Cardiac fibroblast (primary cell): ENCODE measurements around the gene ATF7IP.

ENCODE experiments used
- DNase-seq, 2 donors: peaks; one replicate each; pipeline versions ENCODE4 v3.0.0 to v3.0.0-alpha.2; 2010; ENCODE audit warnings: low read depth in 2 of 2
- H3K4me3 ChIP-seq, 2 donors: replicated peaks in 1 of 2; 1 replicate in 1 of 2; 2 replicates in 1 of 2; pipeline ENCODE4 v1.5.1; 2011; ENCODE audit warnings: low read depth in 2 of 2, low read length in 2 of 2, mild to moderate bottlenecking in 2 of 2, moderate library complexity in 1 of 2
- TF ChIP-seq, protein P1 (sequence below): IDR thresholded peaks from one replicate; pipeline ENCODE4 v1.5.1; 2011; ENCODE audit warnings: low read depth, mild to moderate bottlenecking, low read length, inconsistent platforms

ATF7IP gene

GRCh38 chr12:14418451-14418890, 53.0 kb downstream of the ATF7IP start:
- TF ChIP-seq, protein P1, sequence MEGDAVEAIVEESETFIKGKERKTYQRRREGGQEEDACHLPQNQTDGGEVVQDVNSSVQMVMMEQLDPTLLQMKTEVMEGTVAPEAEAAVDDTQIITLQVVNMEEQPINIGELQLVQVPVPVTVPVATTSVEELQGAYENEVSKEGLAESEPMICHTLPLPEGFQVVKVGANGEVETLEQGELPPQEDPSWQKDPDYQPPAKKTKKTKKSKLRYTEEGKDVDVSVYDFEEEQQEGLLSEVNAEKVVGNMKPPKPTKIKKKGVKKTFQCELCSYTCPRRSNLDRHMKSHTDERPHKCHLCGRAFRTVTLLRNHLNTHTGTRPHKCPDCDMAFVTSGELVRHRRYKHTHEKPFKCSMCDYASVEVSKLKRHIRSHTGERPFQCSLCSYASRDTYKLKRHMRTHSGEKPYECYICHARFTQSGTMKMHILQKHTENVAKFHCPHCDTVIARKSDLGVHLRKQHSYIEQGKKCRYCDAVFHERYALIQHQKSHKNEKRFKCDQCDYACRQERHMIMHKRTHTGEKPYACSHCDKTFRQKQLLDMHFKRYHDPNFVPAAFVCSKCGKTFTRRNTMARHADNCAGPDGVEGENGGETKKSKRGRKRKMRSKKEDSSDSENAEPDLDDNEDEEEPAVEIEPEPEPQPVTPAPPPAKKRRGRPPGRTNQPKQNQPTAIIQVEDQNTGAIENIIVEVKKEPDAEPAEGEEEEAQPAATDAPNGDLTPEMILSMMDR = peak; percentile 32
- H3K4me3 ChIP-seq = no peak overlapping the region
- DNase-seq = peak; percentile 50 to 58

DNA sequence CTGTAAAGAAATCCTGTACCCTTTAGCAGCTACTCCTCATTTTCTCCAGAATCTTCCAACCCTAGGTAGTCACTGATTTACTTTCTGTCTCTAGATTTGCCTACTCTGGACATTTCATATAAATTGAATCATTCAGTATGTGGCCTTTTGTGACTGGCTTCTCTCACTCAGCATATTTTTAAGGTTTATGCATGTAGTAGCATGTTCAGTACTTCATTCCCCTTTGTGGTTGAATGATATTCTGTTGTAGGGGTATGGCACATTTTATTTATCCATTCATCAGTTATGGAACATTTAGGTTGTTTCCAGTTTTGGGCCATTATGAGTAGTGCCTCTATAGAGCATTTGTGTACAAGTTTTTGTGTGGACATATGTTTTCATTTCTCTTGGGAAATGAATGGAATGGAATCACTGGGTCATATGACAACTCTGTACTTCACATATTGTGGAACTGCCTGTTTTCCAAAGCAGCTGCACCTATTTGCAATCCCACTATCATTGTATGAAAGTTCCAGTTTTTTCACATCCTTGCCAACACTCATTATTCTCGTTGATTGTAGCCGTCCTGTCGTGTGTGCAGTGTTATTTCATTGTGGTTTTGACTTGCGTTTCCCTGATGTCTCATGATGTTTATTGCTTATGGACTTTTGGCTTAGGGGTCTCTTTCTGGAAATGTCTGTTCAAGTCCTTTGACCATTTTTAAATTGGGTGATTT, 57.2 kb downstream of the ATF7IP start:
- peak in 1 of 2 donors; percentile 34 for DNase-seq
- H3K4me3 ChIP-seq = no peak overlapping the region
- TF ChIP-seq, protein P1 = no peak

DNA sequence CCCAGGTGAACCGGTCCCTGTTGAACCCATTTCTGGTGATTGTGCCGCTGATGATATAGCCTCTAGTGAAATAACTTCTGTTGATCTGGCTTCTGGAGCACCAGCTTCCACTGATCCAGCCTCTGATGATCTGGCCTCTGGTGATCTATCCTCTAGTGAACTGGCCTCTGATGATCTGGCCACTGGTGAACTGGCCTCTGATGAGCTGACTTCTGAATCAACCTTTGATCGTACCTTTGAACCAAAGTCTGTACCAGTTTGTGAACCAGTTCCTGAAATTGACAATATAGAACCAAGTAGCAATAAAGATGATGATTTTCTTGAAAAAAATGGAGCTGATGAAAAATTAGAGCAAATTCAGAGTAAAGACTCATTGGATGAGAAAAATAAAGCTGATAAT, 59.1 kb downstream of the ATF7IP start:
- DNase-seq = no peak
- TF ChIP-seq, protein P1 = no peak
- H3K4me3 ChIP-seq = no peak overlapping the region

GRCh38 chr12:14426792-14427191, 61.3 kb downstream of the ATF7IP start:
- H3K4me3 ChIP-seq = no peak overlapping the region
- TF ChIP-seq, protein P1 = no peak
- DNase-seq = no peak

GRCh38 chr12:14427929-14428328, 62.4 kb downstream of the ATF7IP start:
- no peak for DNase-seq
- TF ChIP-seq, protein P1 = no peak
- H3K4me3 ChIP-seq = no peak overlapping the region

DNA sequence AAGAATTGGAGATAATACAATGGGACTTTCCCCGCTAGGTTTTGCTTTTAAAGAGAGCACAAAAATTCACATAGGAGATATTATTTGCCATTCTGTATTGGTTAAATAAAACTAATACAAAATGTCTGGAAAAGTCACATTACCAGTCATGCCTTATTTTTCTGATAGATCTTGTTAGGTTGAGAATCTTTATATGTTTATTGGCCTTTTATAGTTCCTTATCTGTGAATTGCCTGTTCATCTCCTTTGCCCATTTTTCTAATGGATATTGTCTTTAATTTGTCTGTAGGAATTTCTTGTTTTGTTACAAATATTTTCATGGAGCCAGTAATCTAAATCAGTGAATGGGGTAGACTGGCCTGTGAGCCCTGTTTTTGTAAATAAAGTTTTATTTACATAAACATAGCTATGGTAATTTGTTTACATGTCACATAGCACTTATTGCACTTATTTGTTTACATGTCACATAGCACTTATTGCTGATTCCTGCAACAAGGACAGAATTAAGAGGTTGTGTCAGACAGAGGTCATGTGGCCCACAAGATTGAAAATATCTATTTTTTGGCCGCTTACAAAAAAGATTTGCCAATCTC, 65.0 kb downstream of the ATF7IP start:
- DNase-seq = no peak
- no peak overlapping the region for H3K4me3 ChIP-seq
- TF ChIP-seq, protein P1 = no peak

DNA sequence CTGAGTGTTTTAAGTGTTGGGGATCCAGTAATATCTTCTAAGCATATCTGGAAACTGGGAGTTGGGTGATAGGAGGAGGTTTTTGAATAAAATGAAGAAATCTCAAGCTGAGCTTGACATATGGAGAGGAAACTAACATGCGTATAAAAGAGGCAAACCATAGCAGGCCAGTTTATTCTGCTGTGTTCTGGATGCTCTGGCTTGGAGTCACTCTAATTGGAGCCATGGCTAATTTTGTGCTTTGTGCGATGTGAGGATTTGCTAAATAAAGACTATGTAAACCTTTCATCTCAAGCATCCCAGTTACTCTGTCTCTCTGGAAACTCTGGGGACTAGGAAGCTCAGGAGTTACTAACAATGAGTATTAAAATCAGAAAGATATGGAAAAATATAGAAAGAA, 66.5 kb downstream of the ATF7IP start:
- TF ChIP-seq, protein P1 = no peak
- H3K4me3 ChIP-seq = no peak overlapping the region
- no peak for DNase-seq
